HepG2 (cell line): ENCODE measurements around the gene IL1R1. TPM values are rescaled to one million over a fixed set of nuclear protein-coding genes. Genes with fewer than 3 reads are reported as not detected.

ENCODE experiments used
- CEBPB ChIP-seq: IDR thresholded peaks from 2 replicates; pipeline ENCODE4 v1.6.1; 2011; ENCODE audit warnings: low read depth, low read length, improper control_type of control experiment, borderline replicate concordance
- FOXK2 ChIP-seq: fragments of 450-650 bp; IDR thresholded peaks from 2 replicates; pipeline ENCODE4 v1.6.1; 2016
- GATAD1 ChIP-seq: IDR thresholded peaks from 2 replicates; pipeline ENCODE4 v1.6.1; 2016; ENCODE audit warnings: missing genetic modification reagents, missing compliant biosample characterization
- GATAD2A ChIP-seq: IDR thresholded peaks from 2 replicates; pipeline ENCODE4 v1.6.1; 2016
- GTF2F1 ChIP-seq: fragments of 150-350 bp; IDR thresholded peaks from 2 replicates; pipeline ENCODE4 v1.6.1; 2014; ENCODE audit warnings: low read length
- HHEX ChIP-seq: IDR thresholded peaks from 2 replicates; pipeline ENCODE4 v1.6.1; 2016; ENCODE audit warnings: control low read depth
- KLF15 ChIP-seq: sonication (generic); formaldehyde crosslinking; IDR thresholded peaks from 2 replicates; pipeline ENCODE4 v1.8.1; 2023; ENCODE audit warnings: borderline replicate concordance, mild to moderate bottlenecking, inconsistent platforms, missing genetic modification reagents, mixed read lengths
- MYNN ChIP-seq: sonication (generic); formaldehyde crosslinking; IDR thresholded peaks from 2 replicates; pipeline ENCODE4 v1.4.0; 2020; ENCODE audit warnings: mild to moderate bottlenecking, low read depth, missing genetic modification reagents
- NFATC3 ChIP-seq: sonication (generic); formaldehyde crosslinking; IDR thresholded peaks from 2 replicates; pipeline ENCODE4 v1.5.1; 2020; ENCODE audit warnings: mild to moderate bottlenecking, missing genetic modification reagents
- NFE2L2 ChIP-seq: fragments of 150-350 bp; IDR thresholded peaks from 2 replicates; pipeline ENCODE4 v1.6.1; 2014; ENCODE audit warnings: low read length
- SALL1 ChIP-seq: sonication (generic); formaldehyde crosslinking; IDR thresholded peaks from 2 replicates; pipeline ENCODE4 v1.8.0; 2022; ENCODE audit warnings: mild to moderate bottlenecking, missing genetic modification reagents
- TCF7 ChIP-seq: sonication (generic); IDR thresholded peaks from 2 replicates; pipeline ENCODE4 v1.6.1; 2016; ENCODE audit warnings: antibody characterized with exemption, low read depth
- YEATS2 ChIP-seq: sonication (generic); formaldehyde crosslinking; IDR thresholded peaks from 2 replicates; pipeline ENCODE4 v1.4.0; 2020; ENCODE audit warnings: missing genetic modification reagents, borderline replicate concordance
- ZFY ChIP-seq: sonication (generic); formaldehyde crosslinking; IDR thresholded peaks from 2 replicates; pipeline ENCODE4 v1.4.0; 2020; ENCODE audit warnings: missing genetic modification reagents
- ZNF614 ChIP-seq: IDR thresholded peaks from 2 replicates; pipeline ENCODE4 v1.6.1; 2018; ENCODE audit warnings: missing biosample characterization, missing genetic modification reagents, inconsistent platforms, borderline replicate concordance
- ZNF644 ChIP-seq: IDR thresholded peaks from 2 replicates; pipeline ENCODE4 v1.6.1; 2016; ENCODE audit warnings: low read depth
- ZNF720 ChIP-seq: sonication (generic); formaldehyde crosslinking; IDR thresholded peaks from 2 replicates; pipeline ENCODE4 v1.4.0; 2020; ENCODE audit warnings: missing genetic modification reagents
- ZNF766 ChIP-seq: sonication (generic); formaldehyde crosslinking; IDR thresholded peaks from 2 replicates; pipeline ENCODE4 v1.5.0; 2020; ENCODE audit warnings: missing genetic modification reagents, borderline replicate concordance
- polyA plus RNA-seq, 8 experiments: library from polyadenylated mRNA; depleted of rRNA in 3 of 8; stranded (reverse) in 7 of 8; unstranded in 1 of 8; fragments of >200 nt; fragmentation: Illumina TruSeq in 4 of 8; extraction: Trizol in 4 of 8; gene quantifications; 2 replicates each; pipeline versions ENCODE4 v1.2.1 to v1.2.3, GENCODE V29; 2011 to 2016; ENCODE audit warnings: low read depth in 4 of 8, missing spikeins in 1 of 8, mixed read lengths in 1 of 8; ENCODE audit not compliant: insufficient read depth in 1 of 8
- total RNA-seq, 5 experiments: library from RNA; depleted of rRNA; stranded (reverse); fragments of >200 nt; fragmentation: Illumina TruSeq; extraction: Trizol; gene quantifications; 2 replicates each; pipeline ENCODE4 v1.2.3, GENCODE V29; 2016; ENCODE audit warnings: low read depth in 1 of 5
- TF ChIP-seq, protein P1 (sequence below): sonication (generic); formaldehyde crosslinking; IDR thresholded peaks from 2 replicates; pipeline ENCODE4 v1.8.1; 2022; ENCODE audit warnings: mild to moderate bottlenecking, missing genetic modification reagents
- TF ChIP-seq, protein P2 (sequence below): sonication (generic); formaldehyde crosslinking; IDR thresholded peaks from 2 replicates; pipeline ENCODE4 v1.4.0; 2020; ENCODE audit warnings: missing genetic modification reagents, borderline replicate concordance
- TF ChIP-seq, protein P3 (sequence below): sonication (generic); formaldehyde crosslinking; IDR thresholded peaks from 2 replicates; pipeline ENCODE4 v1.5.0; 2020; ENCODE audit warnings: mild to moderate bottlenecking, missing genetic modification reagents
- TF ChIP-seq, protein P4 (sequence below): sonication (generic); formaldehyde crosslinking; IDR thresholded peaks from 2 replicates; pipeline ENCODE4 v1.9.0; 2021; ENCODE audit warnings: missing genetic modification reagents, mild to moderate bottlenecking, borderline replicate concordance
- TF ChIP-seq, protein P5 (sequence below): sonication (generic); formaldehyde crosslinking; IDR thresholded peaks from 2 replicates; pipeline ENCODE4 v1.4.0; 2020; ENCODE audit warnings: missing genetic modification reagents

Gene IL1R1
- total and polyA plus RNA-seq, 2 of the 13 experiments (the other 11 are each of a cell fraction or from before 2014, with no cell fraction given), result 38.0 to 93.1 TPM

DNA sequence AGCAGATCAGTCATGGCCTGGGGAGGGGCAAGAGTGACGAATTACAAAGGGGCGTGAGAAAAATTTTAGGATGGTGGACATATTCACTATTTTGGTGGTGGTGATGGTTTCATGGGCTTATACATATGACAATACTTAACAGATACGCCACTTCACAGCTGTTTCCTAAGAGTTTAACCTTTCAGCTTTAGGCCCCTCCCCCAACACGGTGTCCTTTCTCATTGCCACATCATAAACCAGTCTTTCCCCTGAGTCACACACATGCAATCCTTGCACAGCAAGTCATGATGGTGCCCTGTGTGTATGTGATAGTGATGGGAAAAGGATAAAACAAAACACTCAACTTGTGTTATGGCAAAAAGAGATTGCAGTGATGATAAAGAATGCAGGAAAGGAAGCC lies 47.6 kb upstream of the IL1R1 start (continued):
- TF ChIP-seq, protein P1, sequence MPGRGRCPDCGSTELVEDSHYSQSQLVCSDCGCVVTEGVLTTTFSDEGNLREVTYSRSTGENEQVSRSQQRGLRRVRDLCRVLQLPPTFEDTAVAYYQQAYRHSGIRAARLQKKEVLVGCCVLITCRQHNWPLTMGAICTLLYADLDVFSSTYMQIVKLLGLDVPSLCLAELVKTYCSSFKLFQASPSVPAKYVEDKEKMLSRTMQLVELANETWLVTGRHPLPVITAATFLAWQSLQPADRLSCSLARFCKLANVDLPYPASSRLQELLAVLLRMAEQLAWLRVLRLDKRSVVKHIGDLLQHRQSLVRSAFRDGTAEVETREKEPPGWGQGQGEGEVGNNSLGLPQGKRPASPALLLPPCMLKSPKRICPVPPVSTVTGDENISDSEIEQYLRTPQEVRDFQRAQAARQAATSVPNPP, result no peak
- no peak for TF ChIP-seq GTF2F1
- TF ChIP-seq, protein P2, sequence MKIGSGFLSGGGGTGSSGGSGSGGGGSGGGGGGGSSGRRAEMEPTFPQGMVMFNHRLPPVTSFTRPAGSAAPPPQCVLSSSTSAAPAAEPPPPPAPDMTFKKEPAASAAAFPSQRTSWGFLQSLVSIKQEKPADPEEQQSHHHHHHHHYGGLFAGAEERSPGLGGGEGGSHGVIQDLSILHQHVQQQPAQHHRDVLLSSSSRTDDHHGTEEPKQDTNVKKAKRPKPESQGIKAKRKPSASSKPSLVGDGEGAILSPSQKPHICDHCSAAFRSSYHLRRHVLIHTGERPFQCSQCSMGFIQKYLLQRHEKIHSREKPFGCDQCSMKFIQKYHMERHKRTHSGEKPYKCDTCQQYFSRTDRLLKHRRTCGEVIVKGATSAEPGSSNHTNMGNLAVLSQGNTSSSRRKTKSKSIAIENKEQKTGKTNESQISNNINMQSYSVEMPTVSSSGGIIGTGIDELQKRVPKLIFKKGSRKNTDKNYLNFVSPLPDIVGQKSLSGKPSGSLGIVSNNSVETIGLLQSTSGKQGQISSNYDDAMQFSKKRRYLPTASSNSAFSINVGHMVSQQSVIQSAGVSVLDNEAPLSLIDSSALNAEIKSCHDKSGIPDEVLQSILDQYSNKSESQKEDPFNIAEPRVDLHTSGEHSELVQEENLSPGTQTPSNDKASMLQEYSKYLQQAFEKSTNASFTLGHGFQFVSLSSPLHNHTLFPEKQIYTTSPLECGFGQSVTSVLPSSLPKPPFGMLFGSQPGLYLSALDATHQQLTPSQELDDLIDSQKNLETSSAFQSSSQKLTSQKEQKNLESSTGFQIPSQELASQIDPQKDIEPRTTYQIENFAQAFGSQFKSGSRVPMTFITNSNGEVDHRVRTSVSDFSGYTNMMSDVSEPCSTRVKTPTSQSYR (CRISPR knock-in tag), result peak; percentile 99
- TF ChIP-seq ZNF766 (CRISPR knock-in tag), result no peak
- TF ChIP-seq, protein P3, sequence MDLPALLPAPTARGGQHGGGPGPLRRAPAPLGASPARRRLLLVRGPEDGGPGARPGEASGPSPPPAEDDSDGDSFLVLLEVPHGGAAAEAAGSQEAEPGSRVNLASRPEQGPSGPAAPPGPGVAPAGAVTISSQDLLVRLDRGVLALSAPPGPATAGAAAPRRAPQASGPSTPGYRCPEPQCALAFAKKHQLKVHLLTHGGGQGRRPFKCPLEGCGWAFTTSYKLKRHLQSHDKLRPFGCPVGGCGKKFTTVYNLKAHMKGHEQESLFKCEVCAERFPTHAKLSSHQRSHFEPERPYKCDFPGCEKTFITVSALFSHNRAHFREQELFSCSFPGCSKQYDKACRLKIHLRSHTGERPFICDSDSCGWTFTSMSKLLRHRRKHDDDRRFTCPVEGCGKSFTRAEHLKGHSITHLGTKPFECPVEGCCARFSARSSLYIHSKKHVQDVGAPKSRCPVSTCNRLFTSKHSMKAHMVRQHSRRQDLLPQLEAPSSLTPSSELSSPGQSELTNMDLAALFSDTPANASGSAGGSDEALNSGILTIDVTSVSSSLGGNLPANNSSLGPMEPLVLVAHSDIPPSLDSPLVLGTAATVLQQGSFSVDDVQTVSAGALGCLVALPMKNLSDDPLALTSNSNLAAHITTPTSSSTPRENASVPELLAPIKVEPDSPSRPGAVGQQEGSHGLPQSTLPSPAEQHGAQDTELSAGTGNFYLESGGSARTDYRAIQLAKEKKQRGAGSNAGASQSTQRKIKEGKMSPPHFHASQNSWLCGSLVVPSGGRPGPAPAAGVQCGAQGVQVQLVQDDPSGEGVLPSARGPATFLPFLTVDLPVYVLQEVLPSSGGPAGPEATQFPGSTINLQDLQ (CRISPR knock-in tag), result no peak
- TF ChIP-seq ZNF614 (CRISPR knock-in tag), result no peak
- TF ChIP-seq ZFY (CRISPR knock-in tag), result no peak
- TF ChIP-seq HHEX (CRISPR knock-in tag), result no peak
- peak; percentile 28; the same call in 1 of the 2 replicates for TF ChIP-seq NFE2L2
- no peak for TF ChIP-seq MYNN
- peak; percentile 94 for TF ChIP-seq ZNF644
- TF ChIP-seq SALL1 (CRISPR knock-in tag), result no peak
- TF ChIP-seq FOXK2, result no peak
- peak; percentile 95 for TF ChIP-seq CEBPB
- TF ChIP-seq YEATS2, result no peak
- no peak for TF ChIP-seq NFATC3 (CRISPR knock-in tag)
- peak; percentile 45; the same call in 1 of the 2 replicates for TF ChIP-seq GATAD1
- TF ChIP-seq GATAD2A (CRISPR knock-in tag), result peak; percentile 87
- TF ChIP-seq KLF15 (CRISPR knock-in tag), result no peak
- TF ChIP-seq, protein P4, sequence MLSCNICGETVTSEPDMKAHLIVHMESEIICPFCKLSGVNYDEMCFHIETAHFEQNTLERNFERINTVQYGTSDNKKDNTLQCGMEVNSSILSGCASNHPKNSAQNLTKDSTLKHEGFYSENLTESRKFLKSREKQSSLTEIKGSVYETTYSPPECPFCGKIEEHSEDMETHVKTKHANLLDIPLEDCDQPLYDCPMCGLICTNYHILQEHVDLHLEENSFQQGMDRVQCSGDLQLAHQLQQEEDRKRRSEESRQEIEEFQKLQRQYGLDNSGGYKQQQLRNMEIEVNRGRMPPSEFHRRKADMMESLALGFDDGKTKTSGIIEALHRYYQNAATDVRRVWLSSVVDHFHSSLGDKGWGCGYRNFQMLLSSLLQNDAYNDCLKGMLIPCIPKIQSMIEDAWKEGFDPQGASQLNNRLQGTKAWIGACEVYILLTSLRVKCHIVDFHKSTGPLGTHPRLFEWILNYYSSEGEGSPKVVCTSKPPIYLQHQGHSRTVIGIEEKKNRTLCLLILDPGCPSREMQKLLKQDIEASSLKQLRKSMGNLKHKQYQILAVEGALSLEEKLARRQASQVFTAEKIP, result no peak
- 0 out of 2 replicates have a peak, but pooled peaks have one; percentile 13 for TF ChIP-seq TCF7
- TF ChIP-seq ZNF720, result no peak
- TF ChIP-seq, protein P5, sequence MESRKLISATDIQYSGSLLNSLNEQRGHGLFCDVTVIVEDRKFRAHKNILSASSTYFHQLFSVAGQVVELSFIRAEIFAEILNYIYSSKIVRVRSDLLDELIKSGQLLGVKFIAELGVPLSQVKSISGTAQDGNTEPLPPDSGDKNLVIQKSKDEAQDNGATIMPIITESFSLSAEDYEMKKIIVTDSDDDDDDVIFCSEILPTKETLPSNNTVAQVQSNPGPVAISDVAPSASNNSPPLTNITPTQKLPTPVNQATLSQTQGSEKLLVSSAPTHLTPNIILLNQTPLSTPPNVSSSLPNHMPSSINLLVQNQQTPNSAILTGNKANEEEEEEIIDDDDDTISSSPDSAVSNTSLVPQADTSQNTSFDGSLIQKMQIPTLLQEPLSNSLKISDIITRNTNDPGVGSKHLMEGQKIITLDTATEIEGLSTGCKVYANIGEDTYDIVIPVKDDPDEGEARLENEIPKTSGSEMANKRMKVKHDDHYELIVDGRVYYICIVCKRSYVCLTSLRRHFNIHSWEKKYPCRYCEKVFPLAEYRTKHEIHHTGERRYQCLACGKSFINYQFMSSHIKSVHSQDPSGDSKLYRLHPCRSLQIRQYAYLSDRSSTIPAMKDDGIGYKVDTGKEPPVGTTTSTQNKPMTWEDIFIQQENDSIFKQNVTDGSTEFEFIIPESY, result peak; percentile 74; the same call in 1 of the 2 replicates
